ENCODE data around the gene TPH2.

- TF ChIP-seq CTCF (IDR thresholded peaks at IDR 0.05) (no peak), POLR2AphosphoS5 (IDR thresholded peaks at IDR 0.05) (no peak), POLR2A (IDR thresholded peaks at IDR 0.05) (no peak)
Measured at GRCh38 chr12:72041811-72042210, 103.2 kb downstream of the TPH2 start.
